ENCODE measurements around the gene EEFSEC. TPM values are rescaled to one million over a fixed set of nuclear protein-coding genes. Genes with fewer than 3 reads are reported as not detected.

The EEFSEC gene
- total RNA-seq, 1 experiment from 2014 or later: 15.4 TPM

- DNase-seq (ENCODE audit: low read depth, low spot score): no peak
- TF ChIP-seq POLR2AphosphoS5 (IDR thresholded peaks at IDR 0.05; ENCODE audit: low read depth, low read length): no peak
- no peak for TF ChIP-seq REST (IDR thresholded peaks at IDR 0.05; ENCODE audit: insufficient read depth in 1 of 2, low read depth in 2 of 2, low read length in 1 of 2)
- TF ChIP-seq TCF7L2 (IDR thresholded peaks at IDR 0.05; ENCODE audit: low read depth, low read length): no peak
- TF ChIP-seq SIN3A (IDR thresholded peaks at IDR 0.05; ENCODE audit: borderline replicate concordance, insufficient read depth, low read depth, low read length): no peak
- TF ChIP-seq, protein P1, sequence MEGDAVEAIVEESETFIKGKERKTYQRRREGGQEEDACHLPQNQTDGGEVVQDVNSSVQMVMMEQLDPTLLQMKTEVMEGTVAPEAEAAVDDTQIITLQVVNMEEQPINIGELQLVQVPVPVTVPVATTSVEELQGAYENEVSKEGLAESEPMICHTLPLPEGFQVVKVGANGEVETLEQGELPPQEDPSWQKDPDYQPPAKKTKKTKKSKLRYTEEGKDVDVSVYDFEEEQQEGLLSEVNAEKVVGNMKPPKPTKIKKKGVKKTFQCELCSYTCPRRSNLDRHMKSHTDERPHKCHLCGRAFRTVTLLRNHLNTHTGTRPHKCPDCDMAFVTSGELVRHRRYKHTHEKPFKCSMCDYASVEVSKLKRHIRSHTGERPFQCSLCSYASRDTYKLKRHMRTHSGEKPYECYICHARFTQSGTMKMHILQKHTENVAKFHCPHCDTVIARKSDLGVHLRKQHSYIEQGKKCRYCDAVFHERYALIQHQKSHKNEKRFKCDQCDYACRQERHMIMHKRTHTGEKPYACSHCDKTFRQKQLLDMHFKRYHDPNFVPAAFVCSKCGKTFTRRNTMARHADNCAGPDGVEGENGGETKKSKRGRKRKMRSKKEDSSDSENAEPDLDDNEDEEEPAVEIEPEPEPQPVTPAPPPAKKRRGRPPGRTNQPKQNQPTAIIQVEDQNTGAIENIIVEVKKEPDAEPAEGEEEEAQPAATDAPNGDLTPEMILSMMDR (IDR thresholded peaks at IDR 0.05): no peak
- H3K4me3 ChIP-seq (ENCODE audit: low read depth in 2 of 2, low read length in 2 of 2): no peak overlapping the region
- peak overlapping the region; percentile 68; the same call in 1 of the 2 replicates for H3K27ac ChIP-seq (ENCODE audit: low read length)
- in situ Hi-C loops (cut with HindIII; ENCODE audit: low pct_unique_long_range_greater_than_20kb, low sequenced_read_pairs): no loop called here
- POLR2A ChIA-PET: no interaction called here
- CTCF ChIA-PET: no interaction called here
- no peaks in the 10 kb centered on the region for H3K27me3 ChIP-seq (ENCODE audit: control insufficient read depth, insufficient read depth, low read length)
- intact Hi-C loops (cut with micrococcal nuclease; ENCODE audit: unreplicated experiment): no loop called here
- H3K36me3 ChIP-seq (ENCODE audit: control insufficient read depth, insufficient read depth, low read length): no peaks in the 10 kb centered on the region
- H3K9me3 ChIP-seq (ENCODE audit: control insufficient read depth, insufficient read depth, low read depth, low read length): no peaks in the 10 kb centered on the region
- H3K4me1 ChIP-seq (ENCODE audit: control insufficient read depth, insufficient read depth, low read length): peaks cover 46% of the 10 kb centered on the region
- no TSS peak for BruUV-seq (replicated peaks)
- ATAC-seq: no peak
Observed at GRCh38 chr3:128380719-128381118, 227.4 kb downstream of the EEFSEC start.

DNA sequence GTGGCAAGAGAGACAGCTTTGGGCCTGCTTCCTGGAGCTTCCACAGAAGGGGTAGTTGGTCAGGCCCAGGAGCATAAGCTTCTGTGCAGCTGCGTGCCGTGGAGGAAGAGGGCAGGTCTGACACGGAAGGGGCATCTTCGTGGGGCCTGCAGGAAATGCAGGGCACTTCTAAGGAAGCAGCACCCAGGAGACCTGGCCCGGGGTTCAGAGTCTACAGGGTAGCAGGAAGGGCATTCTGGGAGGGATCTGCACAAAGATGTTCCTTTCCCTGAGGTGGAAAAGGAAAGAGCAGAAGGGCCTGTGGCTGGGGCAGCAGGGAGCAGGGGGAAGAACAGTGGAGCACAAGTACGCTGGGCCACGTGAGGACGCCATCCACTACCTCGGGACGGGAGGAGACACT, 228.3 kb downstream of the EEFSEC start:
- CTCF ChIA-PET: no interaction called here
- H3K4me1 ChIP-seq (ENCODE audit: control insufficient read depth, insufficient read depth, low read length): peaks cover 51% of the 10 kb centered on the region
- ATAC-seq: no peak

More for the DNA sequence above, 228.3 kb downstream of the EEFSEC start:
- Histone ChIP-seq H3K27me3 (ENCODE audit: control insufficient read depth, insufficient read depth, low read length) (no peaks in the 10 kb centered on the region), H3K4me3 (ENCODE audit: low read depth in 2 of 2, low read length in 2 of 2) (no peak overlapping the region), H3K27ac (ENCODE audit: low read length) (peak overlapping the region; percentile 68), H3K36me3 (ENCODE audit: control insufficient read depth, insufficient read depth, low read length) (no peaks in the 10 kb centered on the region), H3K9me3 (ENCODE audit: control insufficient read depth, insufficient read depth, low read depth, low read length) (no peaks in the 10 kb centered on the region)
- no TSS peak for BruUV-seq (replicated peaks)
- TF ChIP-seq TCF7L2 (IDR thresholded peaks at IDR 0.05; ENCODE audit: low read depth, low read length) (no peak), POLR2AphosphoS5 (IDR thresholded peaks at IDR 0.05; ENCODE audit: low read depth, low read length) (no peak), REST (IDR thresholded peaks at IDR 0.05; ENCODE audit: insufficient read depth in 1 of 2, low read depth in 2 of 2, low read length in 1 of 2) (no peak)
- TF ChIP-seq, protein P1 (IDR thresholded peaks at IDR 0.05): no peak
- POLR2A ChIA-PET: no interaction called here
- DNase-seq (ENCODE audit: low read depth, low spot score): no peak
- in situ Hi-C loops (cut with HindIII; ENCODE audit: low pct_unique_long_range_greater_than_20kb, low sequenced_read_pairs): no loop called here
- intact Hi-C loops (cut with micrococcal nuclease; ENCODE audit: unreplicated experiment): no loop called here

Measured in Panc1 (cell line).